ENCODE results near the gene POLRMT.
"Not testable (repeated sequence)": the region's sequence is repeated elsewhere in the genome, so short reads cannot be mapped to it uniquely, and the experiment has no call there.

Gene POLRMT

DNA sequence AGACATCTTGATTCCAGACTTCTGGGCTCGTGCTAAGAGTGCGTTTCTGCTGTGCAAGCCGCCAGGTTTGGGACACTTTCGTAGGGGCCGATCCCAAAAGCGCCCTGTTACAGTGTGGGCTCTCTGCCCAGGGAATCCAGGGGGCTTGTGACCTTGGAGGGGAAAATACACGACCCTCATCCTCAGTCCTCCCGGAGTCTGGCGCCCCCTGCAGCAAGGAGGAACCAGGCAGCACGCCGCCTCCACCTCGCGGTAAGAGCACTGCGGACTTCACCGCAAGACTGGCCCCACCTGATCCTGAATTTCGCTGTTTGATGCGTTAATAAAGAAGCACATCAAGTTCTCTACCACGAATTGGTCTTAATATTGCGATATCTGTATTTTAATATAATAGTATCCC, 5.2 kb downstream of the POLRMT start:
- no peak for DNase-seq (ENCODE audit: low read depth in 2 of 2)

DNA sequence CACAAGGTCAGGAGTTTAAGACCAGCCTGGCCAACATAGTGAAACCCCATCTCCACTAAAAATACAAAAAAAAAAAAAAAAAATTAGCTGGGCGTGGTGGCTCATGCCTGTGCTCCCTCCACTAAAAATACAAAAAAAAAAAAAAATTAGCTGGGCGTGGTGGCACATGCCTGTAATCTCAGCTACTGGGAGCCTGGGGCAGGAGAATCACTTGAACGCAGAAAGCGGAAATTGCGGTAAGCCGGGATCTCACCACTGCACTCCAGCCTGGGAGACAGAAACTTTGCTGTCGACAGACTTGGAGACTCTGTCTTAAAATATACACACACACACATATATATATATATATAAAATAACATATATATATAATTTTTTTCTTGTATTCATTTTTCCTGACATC, 6.8 kb downstream of the POLRMT start:
- not testable (repeated sequence) for DNase-seq (ENCODE audit: low read depth in 2 of 2)

DNA sequence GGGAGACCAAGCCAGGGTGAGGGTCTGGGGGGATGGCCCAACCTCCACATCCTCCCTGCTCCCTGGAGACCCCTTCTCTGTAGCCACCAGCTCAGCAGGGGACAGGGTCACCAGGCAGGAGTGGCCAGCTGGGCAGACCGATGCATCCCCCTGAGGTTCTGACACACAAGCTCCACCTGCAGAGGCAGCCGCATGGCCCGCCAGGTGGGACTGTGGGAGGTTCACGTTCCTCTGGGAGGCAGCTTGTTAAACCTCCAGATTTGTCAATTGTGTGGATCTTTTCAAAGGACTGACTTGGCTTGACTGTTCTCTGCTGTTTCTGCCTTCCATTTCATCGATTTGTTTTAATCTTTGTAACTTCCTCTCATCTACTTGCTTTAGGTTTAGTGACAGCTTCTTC, 8.1 kb downstream of the POLRMT start:
- no peak for DNase-seq (ENCODE audit: low read depth in 2 of 2)

DNA sequence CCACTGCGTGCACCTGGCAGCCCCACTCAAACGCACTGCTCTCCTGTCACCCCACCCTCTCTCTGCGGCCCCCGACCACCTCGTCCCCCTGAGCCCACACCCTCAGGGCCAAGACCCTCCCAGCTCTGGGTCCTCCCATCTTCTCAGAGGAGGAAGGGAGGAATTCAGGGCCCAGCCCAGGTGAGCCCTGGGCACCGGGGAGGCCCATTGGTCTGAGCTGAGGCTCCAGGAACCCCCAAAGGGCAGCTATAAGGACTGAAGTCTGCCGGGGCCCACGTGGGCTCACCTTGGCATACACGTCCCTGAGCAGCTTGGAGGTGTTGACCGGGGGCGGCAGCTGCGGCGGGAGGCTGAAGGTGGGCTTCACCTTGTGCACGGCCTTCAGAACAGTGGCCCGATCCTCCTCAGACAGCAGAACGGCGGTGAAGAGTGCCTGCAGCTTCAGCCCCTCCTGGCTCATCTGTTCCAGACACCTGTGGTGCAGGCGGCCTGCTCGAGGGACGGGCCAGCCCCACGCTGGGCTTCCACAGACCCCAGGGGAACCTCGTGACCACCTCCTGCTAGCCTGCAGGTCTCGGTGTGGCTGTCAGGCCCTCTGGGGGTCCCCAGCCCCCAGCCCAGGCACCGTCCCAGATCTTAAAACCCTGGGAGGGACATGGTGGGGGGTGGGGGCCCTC, 8.8 kb downstream of the POLRMT start:
- DNase-seq (ENCODE audit: low read depth in 2 of 2), result no peak

DNA sequence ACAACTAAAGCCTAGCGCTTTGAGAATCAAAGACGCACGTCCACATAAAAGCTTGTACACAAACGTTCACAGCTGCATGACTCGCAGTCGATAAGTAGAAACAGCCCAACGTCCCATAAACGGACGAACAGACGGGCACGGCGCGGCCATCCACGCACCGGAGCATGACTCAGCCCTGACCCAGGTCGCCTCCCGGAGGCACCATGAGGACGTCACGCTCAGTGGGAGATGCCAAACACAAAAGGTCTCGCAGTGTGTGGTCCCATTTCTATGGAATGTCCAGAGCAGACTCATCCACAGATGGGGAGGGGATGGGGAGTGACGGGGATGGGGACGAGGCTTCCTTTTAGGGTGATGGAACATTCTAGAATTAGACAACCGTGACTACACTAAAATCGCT, 9.4 kb downstream of the POLRMT start:
- DNase-seq (ENCODE audit: low read depth in 2 of 2), result no peak

DNA sequence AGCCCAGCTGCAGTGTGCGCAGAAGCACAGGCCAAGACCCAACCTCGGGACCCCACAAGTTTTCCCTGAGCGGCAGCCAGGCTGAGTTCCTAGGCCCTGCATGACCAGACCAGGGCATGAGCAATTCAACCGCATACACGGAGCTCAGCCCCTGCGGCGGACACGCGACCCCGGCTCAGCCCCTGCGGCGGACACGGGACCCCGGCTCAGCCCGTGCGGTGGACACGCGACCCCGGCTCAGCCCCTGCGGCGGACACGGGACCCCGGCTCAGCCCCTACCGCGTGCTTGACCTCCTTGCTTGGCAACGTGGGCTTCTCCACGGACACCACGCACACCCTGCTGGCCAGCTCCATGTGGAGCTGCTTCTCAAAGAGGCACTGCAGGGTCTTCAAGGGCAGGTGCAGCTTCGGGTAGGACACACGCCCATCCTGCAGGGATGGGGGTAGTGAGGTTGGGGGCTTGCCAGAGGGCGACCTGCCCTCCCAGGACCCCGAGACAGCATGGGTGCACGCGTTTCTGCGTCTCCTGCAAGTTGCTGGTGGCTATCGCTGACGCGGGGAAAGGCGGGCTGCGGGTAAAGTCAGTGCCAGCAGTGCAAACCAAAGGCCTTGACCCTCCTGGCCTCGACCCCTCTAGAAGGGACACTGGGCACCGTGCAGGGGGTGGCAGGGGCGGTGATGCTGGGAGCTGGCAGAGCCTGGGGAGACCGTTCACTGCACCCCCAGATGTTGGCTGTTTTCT, 10.0 kb downstream of the POLRMT start:
- DNase-seq (ENCODE audit: low read depth in 2 of 2), result no peak

DNA sequence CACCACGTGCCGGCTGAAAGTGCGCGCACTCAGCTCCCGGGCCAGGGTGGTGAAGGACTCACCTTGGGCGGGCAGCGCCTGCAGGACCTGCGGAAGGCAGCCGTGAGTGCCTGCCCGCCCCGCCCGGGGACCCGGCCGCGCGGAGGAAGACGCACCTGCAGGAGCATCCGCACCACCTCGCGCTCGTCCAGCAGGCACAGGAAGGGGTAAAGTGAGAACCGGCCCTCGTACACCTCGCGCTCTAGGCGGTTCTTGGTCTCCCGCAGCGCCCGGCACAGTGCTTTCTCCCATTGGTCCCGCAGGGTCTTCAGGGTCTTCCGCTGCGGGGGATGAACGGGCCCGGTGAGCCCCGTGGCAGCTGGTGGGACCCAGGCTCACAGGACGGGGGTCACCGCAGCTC, 10.7 kb downstream of the POLRMT start:
- no peak for DNase-seq (ENCODE audit: low read depth in 2 of 2)

DNA sequence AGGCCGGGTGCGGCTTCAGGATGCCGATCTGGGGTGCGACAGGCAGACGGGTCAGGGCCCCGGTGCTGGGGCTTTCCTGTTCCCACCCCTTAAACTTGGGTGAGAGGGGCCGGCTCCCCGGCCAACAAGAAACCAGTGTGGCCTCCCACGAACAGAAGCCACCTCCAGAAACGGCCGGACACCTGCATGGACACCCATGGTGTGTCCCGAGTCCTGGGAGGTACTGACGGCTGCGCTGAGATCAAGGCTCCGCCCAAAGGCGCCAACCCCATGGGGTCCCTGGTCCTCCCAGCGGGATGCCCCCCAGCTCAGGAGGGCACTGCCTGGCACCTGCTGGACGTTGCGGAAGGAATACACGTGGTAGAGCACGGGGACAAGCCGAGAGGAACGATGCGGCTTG, 11.5 kb downstream of the POLRMT start:
- no peak for DNase-seq (ENCODE audit: low read depth in 2 of 2)

DNA sequence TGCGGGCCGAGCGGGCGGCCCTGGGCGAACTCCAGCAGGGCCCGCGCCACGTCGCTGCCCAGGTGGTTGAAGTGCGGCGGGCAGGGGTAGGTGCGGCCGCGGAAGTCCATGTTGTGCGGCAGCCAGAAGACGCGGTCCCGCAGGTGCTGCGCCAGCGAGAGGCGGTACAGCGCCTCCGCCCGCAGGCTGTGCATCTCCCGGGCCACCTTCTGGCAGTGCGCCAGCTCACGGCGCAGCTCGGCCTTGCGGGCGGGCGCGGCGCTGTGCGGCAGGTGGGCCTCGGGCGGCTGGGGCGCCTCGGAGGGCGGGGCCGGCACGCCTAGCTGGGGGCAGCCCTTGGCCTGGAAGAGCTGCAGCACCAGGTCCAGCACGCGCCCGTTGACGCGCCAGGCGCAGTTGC, 12.1 kb downstream of the POLRMT start:
- DNase-seq (ENCODE audit: low read depth in 2 of 2), result not testable (repeated sequence)

DNA sequence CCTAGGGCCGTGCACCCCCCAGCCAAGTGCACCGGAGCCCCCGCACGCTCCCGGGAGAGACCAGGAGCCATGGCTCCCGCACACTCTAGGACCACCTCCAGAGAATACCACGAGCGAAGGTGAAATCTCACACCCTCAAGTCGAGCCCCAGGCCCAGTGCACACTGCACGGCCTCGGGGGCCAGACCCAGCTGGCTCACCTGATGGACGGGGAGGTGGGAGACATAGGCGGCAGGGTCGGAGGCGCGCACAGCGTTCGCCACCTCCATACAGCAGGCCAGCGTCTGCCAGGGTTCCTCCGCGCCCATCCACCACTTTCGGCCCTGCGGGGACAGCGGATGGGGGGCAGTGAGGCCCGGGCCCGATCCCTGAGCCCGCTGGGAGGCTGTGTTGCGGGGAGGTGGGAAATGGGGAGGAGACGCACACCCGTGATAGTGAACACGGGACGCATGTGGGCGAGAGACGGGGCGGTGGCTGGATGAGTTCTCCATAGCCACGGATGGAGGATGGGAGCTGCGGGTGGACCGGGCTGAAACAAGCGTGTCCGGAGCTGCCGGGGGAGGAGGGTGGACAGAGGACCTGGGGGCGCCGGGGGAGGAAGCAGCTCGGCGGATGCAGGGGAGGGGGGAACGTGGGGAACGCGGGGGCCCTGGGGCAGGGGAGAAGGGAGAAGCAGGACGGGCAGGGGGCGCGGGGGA, 13.0 kb downstream of the POLRMT start:
- DNase-seq (ENCODE audit: low read depth in 2 of 2), result no peak

DNA sequence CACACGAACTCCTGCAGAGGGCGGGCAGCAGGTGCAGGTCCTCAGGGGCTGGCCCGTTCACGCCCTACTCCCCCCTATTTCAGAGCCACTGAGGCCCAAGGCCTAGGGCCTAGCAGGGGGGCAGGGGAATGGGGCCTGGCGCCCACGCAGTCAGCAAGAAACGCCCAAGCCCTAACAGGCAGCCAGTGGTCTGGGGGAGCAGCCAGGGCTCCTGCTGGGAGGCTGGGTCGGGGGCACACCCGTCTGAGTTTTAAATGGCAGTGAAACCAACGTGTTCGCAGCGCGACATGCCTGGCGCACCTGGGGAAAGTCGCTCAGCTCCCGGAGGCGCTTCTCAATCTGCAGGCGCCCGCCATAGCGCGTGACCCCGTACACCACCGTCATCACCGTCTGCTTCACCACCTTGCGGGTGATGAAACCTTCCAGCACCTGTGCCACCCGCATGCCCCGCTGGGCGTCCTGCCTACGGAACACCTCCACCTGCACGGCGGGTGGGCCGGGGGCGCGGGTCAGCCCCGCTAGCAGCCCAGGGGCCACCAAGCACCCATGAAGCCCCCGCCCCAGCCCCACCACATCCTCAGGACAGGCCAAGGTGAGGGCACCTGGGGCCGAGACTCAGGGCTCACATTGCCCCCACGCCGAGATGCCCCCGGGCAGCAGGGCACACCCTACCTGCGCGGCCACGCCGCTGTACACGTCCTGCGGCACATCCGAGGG, 13.9 kb downstream of the POLRMT start:
- DNase-seq (ENCODE audit: low read depth in 2 of 2), result no peak

DNA sequence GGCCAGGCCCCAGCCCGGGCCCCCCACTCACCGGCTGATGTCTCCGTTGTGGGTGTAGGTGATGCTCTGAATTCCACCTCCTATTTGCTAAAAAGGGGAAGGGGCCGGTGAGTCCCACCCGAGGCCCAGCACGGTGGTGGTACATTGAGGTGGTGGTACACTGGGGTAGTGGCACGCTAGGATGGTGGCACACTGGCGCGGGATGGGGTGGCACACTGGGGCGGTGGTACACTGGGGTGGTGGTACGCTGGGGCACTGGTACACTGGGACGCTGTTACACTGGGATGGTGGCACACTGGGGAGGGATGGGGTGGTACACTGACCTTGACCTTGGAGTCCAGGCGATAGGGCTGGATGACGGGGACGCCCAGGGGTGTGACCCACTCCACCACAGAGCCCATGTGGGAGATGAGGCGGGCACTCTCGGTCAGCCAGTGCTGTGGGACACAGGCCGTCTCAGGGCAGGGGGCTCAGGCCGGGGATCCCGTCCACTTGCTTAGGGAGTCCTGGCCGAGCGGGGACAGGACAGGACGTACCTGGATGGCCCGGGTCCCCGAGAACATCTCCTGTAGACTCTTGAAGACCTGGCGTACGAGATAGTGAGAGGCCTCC, 14.6 kb downstream of the POLRMT start:
- DNase-seq (ENCODE audit: low read depth in 2 of 2), result no peak

DNA sequence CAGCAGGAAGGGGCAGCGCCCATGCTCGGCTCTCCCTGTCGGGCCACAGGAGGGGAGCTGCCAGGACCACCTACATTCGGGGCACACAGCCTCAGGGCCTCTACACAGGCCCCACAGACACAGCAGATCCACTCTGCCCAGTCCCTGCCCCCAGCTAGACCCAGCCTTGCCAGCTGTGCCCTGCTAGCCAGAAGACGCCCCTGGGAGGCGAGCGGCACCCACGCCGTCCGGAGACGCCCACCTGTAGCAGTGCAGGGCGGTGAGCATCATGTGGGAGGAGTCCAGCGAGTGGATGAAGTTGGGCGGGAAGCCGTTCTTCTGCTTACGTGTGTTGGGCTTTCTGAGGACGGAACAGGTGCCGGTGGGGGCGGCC, 15.1 kb downstream of the POLRMT start:
- no peak for DNase-seq (ENCODE audit: low read depth in 2 of 2)

DNA sequence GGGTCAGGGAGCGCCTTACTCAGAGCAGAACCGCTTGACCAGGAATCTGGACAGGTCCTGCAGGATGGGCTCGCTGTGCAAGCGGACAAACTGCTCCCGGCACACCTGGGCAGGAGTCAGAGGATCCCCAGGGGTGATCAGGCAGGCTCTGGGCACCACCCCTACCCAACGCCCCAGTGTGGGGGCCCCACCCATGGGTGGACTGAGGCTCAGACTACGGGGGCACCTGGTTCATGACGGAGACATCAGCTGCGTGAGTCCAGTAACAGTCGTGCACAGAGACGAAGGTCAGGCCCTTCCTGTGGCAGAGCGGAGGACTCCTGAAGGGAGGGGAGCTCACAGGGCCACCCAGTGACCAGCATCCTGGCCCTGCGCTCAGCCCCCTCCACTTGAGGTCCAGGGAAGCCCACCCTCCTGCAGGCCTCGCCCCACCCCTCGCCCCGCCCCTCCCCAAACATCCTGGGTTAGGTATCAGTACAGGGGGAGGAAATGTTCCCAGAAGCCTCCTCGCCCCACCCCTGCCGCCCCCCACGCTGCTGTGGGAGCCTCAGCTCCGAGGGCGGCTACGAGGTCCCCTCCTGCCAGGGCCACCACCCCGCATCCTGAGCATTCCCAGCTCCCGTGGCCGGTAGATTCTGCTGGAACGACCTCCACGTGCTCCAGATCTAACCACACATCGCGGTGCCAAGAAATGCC, 15.6 kb downstream of the POLRMT start:
- DNase-seq (ENCODE audit: low read depth in 2 of 2), result no peak

DNA sequence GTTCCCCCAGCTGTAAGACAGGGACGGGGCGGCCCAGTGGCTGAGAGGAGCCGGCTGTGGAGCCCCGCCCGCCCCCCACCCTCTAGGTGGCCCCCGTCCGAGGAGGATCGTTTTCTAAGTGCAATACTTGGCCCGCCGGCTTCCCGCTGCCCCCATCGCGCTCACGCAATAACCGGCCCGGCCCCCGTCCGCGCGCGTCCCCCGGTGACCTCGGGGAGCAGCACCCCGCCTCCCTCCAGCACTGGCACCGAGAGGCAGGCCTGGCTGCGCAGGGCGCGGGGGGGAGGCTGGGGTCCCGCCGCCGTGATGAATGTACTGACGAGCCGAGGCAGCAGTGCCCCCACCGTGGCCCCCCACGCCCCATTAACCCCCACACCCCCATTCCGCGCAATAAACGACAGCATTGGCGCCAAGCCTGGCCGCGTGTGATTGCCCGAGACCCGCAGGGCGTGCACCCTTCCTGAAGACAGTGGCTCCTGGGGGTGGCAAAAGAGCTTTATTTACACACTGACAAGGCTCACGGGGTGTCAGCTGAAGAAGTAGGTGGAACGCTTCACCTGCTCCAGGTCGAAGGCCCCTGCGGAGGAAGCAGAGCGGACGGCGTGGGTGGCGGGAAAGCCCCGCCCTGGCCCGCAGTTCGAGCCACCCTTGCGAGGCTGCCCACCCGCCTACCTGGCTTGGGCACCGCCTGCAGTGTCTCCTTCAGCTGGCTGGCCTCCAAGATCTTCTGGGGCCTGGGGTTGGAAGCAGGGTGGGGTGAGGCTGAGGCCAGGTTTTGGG, 16.4 kb downstream of the POLRMT start:
- DNase-seq (ENCODE audit: low read depth in 2 of 2), result no peak

DNA sequence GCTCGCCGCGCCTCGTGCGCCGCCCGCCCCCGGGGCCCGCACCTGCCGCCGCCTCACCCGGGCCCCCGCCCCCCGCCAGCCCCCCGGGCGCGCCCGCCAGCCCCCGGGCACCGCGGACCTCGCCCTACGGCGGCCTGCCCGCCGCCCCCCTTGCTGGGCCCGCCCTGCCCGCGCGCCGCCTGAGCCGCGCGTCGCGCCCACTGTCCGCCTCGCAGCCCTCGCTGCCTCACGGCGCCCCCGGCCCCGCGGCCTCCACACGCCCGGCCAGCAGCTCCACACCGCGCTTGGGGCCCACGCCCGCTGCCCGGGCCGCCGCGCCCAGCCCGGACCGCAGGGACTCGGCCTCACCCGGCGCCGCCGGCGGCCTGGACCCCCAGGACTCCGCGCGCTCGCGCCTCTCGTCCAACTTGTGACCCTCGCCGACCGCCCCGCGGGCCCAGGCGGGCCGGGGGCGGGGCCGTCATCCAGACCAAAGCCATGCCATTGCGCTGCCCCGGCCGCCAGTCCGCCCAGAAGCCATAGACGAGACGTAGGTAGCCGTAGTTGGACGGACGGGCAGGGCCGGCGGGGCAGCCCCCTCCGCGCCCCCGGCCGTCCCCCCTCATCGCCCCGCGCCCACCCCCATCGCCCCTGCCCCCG, 17.2 kb downstream of the POLRMT start:
- DNase-seq (ENCODE audit: low read depth in 2 of 2), result no peak

DNA sequence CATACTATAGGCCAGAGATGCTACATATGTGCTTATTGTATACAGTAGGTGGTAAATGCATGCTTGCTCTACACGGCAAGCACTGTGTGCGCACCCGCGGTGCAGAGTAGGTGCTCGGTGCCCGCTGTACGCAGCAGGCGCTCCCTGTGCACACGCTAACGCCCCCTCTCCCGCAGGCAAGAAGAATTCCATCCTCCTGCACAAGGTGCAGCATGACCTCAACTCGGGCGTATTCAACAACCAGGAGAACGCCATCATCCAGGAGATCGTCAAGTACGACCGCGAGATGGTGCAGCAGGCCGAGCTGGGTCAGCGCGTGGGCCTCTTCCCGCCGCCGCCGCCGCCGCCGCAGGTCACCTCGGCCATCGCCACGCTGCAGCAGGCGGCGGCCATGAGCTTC, 17.7 kb downstream of the POLRMT start:
- no peak for DNase-seq (ENCODE audit: low read depth in 2 of 2)

DNA sequence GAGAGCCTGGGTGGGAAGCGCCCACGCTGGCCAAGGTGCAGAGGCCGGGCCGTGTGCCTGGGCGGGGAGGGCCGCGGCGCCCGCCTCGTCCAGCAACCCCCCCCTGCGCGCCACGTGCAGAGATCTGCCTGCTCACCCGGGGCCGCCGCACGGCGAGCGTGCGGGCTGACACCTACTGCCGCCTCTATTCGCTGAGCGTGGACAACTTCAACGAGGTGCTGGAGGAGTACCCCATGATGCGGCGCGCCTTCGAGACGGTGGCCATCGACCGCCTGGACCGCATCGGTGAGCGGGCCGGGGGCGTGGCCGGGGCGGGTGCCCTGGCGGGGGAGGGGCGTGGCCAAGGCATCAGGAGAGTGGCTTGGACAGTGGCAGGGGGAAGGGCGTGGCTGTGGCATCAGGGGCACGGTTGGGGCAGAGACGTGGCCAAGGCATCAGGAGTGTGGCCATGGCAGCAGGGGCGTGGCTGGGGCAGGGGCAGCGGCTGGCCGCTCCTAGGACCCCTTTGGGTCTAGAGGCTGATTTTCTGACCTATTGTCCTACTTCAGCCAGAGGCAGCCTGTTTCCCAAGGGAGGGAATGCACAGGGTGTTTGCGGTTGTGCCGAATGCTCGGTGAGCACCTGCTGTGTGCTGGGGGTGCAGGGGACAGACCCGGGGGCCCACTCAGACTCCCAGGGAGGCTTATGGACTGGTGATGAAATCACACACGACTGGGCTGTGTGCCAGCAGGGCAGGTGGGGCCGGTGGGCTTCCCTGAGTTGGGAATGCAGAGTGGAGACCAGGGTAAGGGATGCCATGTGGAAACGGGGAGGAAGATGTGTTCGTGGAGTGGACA, 19.4 kb downstream of the POLRMT start:
- DNase-seq (ENCODE audit: low read depth in 2 of 2), result no peak

DNA sequence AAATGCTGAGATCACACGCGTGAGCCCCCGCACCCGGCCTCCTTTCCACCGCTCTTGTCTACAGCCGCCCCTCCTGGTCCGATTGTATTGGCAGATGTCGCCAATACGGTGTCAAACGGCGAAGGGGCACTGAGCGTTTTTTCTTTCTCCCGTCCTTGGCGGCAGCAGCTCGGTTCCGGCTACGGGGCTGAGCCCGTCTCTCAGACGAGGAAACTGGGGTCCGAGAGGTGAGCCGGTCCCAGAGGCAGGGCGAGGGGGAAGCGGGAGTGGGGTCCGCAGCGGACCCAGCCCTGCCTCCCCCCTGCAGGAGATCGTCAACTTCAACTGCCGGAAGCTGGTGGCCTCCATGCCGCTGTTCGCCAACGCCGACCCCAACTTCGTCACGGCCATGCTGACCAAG, 20.4 kb downstream of the POLRMT start:
- DNase-seq (ENCODE audit: low read depth in 2 of 2), result no peak

All from stimulated activated CD8-positive, alpha-beta memory T cell treated with anti-CD3 and anti-CD28 coated beads, Interleukin-15, amount 100 ng/mL, for 4 hours (primary cell).